Measurements from ENCODE around the gene CENPN.

The CENPN gene, protein sequence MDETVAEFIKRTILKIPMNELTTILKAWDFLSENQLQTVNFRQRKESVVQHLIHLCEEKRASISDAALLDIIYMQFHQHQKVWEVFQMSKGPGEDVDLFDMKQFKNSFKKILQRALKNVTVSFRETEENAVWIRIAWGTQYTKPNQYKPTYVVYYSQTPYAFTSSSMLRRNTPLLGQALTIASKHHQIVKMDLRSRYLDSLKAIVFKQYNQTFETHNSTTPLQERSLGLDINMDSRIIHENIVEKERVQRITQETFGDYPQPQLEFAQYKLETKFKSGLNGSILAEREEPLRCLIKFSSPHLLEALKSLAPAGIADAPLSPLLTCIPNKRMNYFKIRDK

DNA sequence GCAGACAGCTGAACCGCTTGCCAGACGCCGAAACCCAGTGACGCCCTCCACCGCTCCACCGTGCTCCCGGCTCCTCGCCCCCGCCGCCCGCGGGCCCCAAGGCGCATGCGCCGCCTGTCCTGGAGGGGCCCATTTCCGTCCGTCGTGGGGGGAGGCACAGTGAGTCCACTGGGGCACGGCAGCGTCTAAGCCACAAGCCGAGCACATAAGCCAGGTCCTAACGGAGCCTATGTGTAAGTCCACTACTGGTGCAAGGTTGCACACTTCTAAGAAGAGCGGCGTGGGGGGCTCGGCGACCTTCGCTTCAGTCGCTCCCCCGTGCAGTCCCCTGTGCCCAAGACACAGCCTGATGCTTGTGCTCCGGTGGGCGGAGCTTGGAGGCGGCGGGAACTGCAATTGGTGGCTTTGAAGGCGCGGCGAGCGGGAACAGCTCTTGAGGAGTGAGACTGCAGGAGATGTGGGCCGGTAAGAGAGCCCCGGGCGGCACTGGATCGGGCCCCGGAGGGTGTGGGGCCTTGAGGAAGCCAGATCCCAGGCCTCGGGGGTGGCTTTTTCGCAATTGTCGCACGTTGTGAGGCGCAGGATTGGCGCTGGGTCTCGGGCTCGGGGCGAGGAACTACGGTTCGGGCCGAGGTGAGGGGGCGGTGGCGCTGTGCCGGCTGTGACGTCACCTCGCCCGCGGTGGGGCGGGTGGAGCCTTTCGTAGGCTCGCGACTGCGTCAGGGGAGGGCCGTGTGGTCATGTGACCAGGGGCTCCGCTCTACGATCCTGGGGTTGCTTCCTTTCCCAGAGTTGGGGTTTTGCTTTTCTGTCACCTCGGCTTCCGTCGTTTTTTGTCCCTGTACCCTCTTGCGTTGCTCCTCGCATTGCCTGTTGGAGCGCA is at the start of gene CENPN, which contains the start of gene CMC2:
CENPN (plus strand) TSS at position 402 of the 883 bp plus-strand sequence. CDS start 4,726 bp downstream, outside the sequence.
CMC2 (minus strand) TSS at position 73 of the 883 bp plus-strand sequence. CDS start 9,491 bp downstream, outside the sequence.
- H3K4me1 Mint-ChIP-seq (ENCODE audit: low read depth): peaks cover 39% of the 10 kb centered on the region
- peaks cover 12% of the 10 kb centered on the region for H3K36me3 Mint-ChIP-seq (ENCODE audit: low read depth)
- no peaks in the 10 kb centered on the region for H3K9me3 Mint-ChIP-seq

GRCh38 chr16:80958284-80958683 is 48.7 kb upstream of the CENPN start:
- Mint-ChIP-seq H3K4me1 (ENCODE audit: low read depth) (no peaks in the 10 kb centered on the region), H3K27ac (no peak overlapping the region), H3K27me3 (ENCODE audit: low read depth) (no peaks in the 10 kb centered on the region), H3K36me3 (ENCODE audit: low read depth) (peaks cover 10% of the 10 kb centered on the region), H3K4me3 (no peak overlapping the region), H3K9me3 (peaks cover 58% of the 10 kb centered on the region)

More for the DNA sequence above, at the start of gene CENPN, which contains the start of gene CMC2:
- no peaks in the 10 kb centered on the region for H3K27me3 Mint-ChIP-seq (ENCODE audit: low read depth)
- H3K27ac Mint-ChIP-seq: peak within 1 kb of the TSS; percentile 97
- H3K4me3 Mint-ChIP-seq: peak within 1 kb of the TSS; percentile 98

DNA sequence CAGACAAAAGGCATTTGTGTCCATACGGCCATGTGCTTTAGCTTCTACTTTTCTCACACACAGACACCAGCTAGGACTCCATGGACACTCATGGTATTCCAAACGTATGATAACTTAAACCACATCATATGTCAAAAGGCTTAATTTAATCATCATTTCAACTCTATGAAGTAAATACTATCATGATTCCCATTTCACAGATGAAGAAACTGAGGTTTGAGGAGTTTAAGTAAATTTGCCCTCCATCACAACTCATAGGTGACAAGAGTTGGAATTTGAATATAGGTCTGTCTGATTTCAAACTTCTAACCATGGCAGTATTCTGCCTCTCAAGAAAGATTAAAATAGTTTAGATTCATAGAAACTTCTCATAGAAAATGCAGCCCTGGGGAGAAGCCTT is 44.1 kb upstream of the CENPN start:
- Mint-ChIP-seq H3K27ac (no peak overlapping the region), H3K4me1 (ENCODE audit: low read depth) (no peaks in the 10 kb centered on the region), H3K9me3 (peaks cover 29% of the 10 kb centered on the region), H3K4me3 (no peak overlapping the region), H3K27me3 (ENCODE audit: low read depth) (no peaks in the 10 kb centered on the region), H3K36me3 (ENCODE audit: low read depth) (peaks cover 5% of the 10 kb centered on the region)

- Mint-ChIP-seq H3K27me3 (ENCODE audit: low read depth) (no peaks in the 10 kb centered on the region), H3K36me3 (ENCODE audit: low read depth) (peaks cover 9% of the 10 kb centered on the region), H3K9me3 (peaks cover 15% of the 10 kb centered on the region), H3K27ac (no peak overlapping the region), H3K4me3 (no peak overlapping the region), H3K4me1 (ENCODE audit: low read depth) (peaks cover 3% of the 10 kb centered on the region)
Measured at GRCh38 chr16:80964351-80964750, 42.7 kb upstream of the CENPN start.

DNA sequence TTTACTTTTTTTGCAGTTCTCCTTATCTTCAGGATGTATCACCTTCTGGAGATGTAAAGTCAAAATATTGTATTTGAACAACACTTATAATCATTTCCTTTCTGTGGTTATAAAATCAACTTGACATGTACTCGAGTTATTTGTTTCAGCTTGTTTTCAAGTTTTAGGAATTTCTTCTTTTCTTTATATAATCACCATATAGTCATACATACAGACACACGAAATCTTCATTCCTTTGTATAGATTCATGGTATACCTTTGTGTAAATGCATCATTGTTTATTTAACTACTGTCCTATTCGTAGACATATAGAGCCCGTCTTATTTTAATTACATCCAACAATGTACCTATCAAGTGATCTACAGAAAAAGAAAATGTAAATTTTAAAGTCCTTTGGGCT is 40.4 kb upstream of the CENPN start:
- no peak overlapping the region for H3K4me3 Mint-ChIP-seq

GRCh38 chr16:80968386-80969113 is 38.5 kb upstream of the CENPN start:
- no peak overlapping the region for H3K4me3 Mint-ChIP-seq
- peaks cover 5% of the 10 kb centered on the region for H3K4me1 Mint-ChIP-seq (ENCODE audit: low read depth)
- no peak overlapping the region for H3K27ac Mint-ChIP-seq
- peaks cover 18% of the 10 kb centered on the region for H3K36me3 Mint-ChIP-seq (ENCODE audit: low read depth)
- no peaks in the 10 kb centered on the region for H3K27me3 Mint-ChIP-seq (ENCODE audit: low read depth)
- H3K9me3 Mint-ChIP-seq: no peaks in the 10 kb centered on the region

More for the DNA sequence above, 40.4 kb upstream of the CENPN start:
- H3K9me3 Mint-ChIP-seq: no peaks in the 10 kb centered on the region
- H3K27me3 Mint-ChIP-seq (ENCODE audit: low read depth): no peaks in the 10 kb centered on the region
- no peak overlapping the region for H3K27ac Mint-ChIP-seq
- peaks cover 3% of the 10 kb centered on the region for H3K4me1 Mint-ChIP-seq (ENCODE audit: low read depth)
- peaks cover 18% of the 10 kb centered on the region for H3K36me3 Mint-ChIP-seq (ENCODE audit: low read depth)

- H3K4me1 Mint-ChIP-seq (ENCODE audit: low read depth): peaks cover 7% of the 10 kb centered on the region
- no peaks in the 10 kb centered on the region for H3K27me3 Mint-ChIP-seq (ENCODE audit: low read depth)
- no peak overlapping the region for H3K4me3 Mint-ChIP-seq
- no peaks in the 10 kb centered on the region for H3K9me3 Mint-ChIP-seq
- peaks cover 22% of the 10 kb centered on the region for H3K36me3 Mint-ChIP-seq (ENCODE audit: low read depth)
- no peak overlapping the region for H3K27ac Mint-ChIP-seq
Measured at GRCh38 chr16:80969114-80969484, 37.9 kb upstream of the CENPN start.

DNA sequence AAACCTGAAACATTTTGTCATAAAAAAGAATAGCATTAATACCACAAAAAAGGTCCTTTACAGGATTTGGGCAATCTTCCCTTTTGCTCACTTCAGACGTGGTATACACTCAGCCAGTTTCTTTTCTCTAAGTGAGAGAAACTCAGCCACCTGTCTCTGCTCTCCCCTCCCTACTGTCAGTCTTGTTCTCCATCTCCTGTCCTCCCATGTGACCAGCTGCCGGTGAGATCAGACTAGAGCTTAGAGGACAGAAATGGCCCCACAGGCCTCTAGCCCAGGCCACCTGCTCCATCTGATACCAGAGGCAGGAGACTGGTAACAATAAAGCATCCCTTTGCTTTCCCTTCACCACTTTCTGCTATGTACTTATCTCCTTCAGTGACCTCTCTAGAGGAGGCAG is 35.2 kb upstream of the CENPN start:
- no peaks in the 10 kb centered on the region for H3K9me3 Mint-ChIP-seq
- H3K4me3 Mint-ChIP-seq: no peak overlapping the region
- H3K27ac Mint-ChIP-seq: no peak overlapping the region
- peaks cover 33% of the 10 kb centered on the region for H3K36me3 Mint-ChIP-seq (ENCODE audit: low read depth)
- H3K4me1 Mint-ChIP-seq (ENCODE audit: low read depth): peaks cover 11% of the 10 kb centered on the region
- H3K27me3 Mint-ChIP-seq (ENCODE audit: low read depth): no peaks in the 10 kb centered on the region

DNA sequence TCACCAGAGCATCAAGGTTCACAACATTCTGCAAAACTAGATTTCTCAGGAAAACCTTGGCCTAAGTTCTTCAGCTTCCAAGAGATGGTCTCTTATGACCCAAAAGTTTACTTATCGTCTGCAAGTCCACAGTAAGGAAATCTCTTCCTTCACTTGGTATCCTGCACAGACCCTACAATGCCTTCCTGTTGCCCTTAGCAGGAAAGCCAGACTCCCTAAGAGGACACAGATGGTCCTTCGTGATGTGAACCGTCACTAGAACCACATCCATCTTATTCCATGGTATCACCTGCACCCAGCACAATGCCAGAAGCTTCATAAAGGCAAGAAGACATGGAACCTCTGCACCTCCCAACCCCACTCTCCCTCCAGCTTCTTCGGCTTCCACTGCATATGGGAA is 34.4 kb upstream of the CENPN start:
- peaks cover 37% of the 10 kb centered on the region for H3K36me3 Mint-ChIP-seq (ENCODE audit: low read depth)
- H3K4me1 Mint-ChIP-seq (ENCODE audit: low read depth): peaks cover 11% of the 10 kb centered on the region
- no peaks in the 10 kb centered on the region for H3K9me3 Mint-ChIP-seq
- H3K27ac Mint-ChIP-seq: no peak overlapping the region
- H3K27me3 Mint-ChIP-seq (ENCODE audit: low read depth): no peaks in the 10 kb centered on the region
- no peak overlapping the region for H3K4me3 Mint-ChIP-seq

DNA sequence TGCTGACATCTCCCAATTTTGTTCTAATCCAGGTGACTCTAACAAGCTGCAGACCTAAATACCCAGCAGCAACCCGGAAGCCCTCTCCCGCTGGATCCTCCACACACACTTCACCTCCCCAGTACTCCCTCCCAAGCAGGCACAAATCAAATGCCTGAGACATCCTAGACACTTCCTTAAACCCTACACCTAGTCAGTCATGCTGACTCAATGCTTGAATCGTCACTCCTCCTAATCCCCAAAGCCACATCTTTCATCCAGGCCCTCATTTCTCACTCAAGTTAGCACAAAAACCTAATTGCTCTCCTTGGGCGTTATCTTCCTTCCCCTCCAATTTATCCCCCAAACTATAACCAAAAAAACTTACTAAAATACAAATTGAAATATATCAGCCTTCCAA is 33.0 kb upstream of the CENPN start:
- Mint-ChIP-seq H3K4me1 (ENCODE audit: low read depth) (peaks cover 8% of the 10 kb centered on the region), H3K9me3 (no peaks in the 10 kb centered on the region), H3K27ac (no peak overlapping the region), H3K27me3 (ENCODE audit: low read depth) (no peaks in the 10 kb centered on the region), H3K4me3 (no peak overlapping the region), H3K36me3 (ENCODE audit: low read depth) (peaks cover 37% of the 10 kb centered on the region)

DNA sequence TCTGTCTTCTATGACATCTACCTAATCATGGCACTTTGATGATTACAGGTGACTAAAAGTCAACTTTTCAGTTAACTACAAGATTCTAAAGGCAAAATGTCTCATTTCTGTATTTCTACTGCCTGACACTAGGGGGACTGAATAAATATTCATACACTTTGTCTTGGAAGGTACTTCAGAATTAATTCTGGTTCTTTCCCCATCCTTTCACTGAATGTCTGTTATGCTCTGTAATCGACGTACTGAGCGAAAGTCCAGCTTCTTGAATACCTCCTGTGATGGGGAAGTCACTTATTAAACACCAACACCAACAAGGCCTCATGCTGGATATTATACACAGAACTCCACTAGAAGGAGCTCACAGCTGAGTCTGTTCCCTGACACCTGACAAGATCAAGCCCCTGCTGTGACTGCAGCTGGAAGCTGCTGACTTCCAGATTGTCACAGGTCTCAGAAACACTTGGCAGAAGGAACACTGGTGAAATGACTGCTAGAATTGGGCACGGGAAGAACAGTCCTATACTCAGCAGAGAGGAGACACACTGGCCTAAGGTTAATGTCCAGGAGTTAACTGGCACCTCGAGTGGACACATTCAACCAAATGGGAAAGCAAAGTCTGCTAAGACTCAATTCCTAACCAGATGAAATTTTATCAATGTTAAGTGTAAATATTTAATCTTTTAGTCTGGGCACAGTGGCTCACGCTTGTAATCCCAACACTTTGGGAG is 32.2 kb upstream of the CENPN start:
- Mint-ChIP-seq H3K9me3 (no peaks in the 10 kb centered on the region), H3K36me3 (ENCODE audit: low read depth) (peaks cover 34% of the 10 kb centered on the region), H3K27ac (no peak overlapping the region), H3K27me3 (ENCODE audit: low read depth) (no peaks in the 10 kb centered on the region), H3K4me3 (no peak overlapping the region), H3K4me1 (ENCODE audit: low read depth) (peaks cover 8% of the 10 kb centered on the region)

- Mint-ChIP-seq H3K36me3 (ENCODE audit: low read depth) (peaks cover 31% of the 10 kb centered on the region), H3K27ac (no peak overlapping the region), H3K9me3 (no peaks in the 10 kb centered on the region), H3K4me3 (no peak overlapping the region), H3K4me1 (ENCODE audit: low read depth) (peaks cover 6% of the 10 kb centered on the region), H3K27me3 (ENCODE audit: low read depth) (no peaks in the 10 kb centered on the region)
Measured at GRCh38 chr16:80976946-80977345, 30.1 kb upstream of the CENPN start.

GRCh38 chr16:80981103-80981502 is 25.9 kb upstream of the CENPN start:
- Mint-ChIP-seq H3K4me3 (no peak overlapping the region), H3K4me1 (ENCODE audit: low read depth) (peaks cover 5% of the 10 kb centered on the region), H3K27ac (no peak overlapping the region), H3K9me3 (no peaks in the 10 kb centered on the region), H3K36me3 (ENCODE audit: low read depth) (peaks cover 17% of the 10 kb centered on the region), H3K27me3 (ENCODE audit: low read depth) (no peaks in the 10 kb centered on the region)

GRCh38 chr16:80982646-80983045 is 24.4 kb upstream of the CENPN start:
- H3K27ac Mint-ChIP-seq: no peak overlapping the region
- H3K4me1 Mint-ChIP-seq (ENCODE audit: low read depth): peaks cover 14% of the 10 kb centered on the region
- peaks cover 17% of the 10 kb centered on the region for H3K36me3 Mint-ChIP-seq (ENCODE audit: low read depth)
- H3K27me3 Mint-ChIP-seq (ENCODE audit: low read depth): no peaks in the 10 kb centered on the region
- H3K4me3 Mint-ChIP-seq: no peak overlapping the region
- no peaks in the 10 kb centered on the region for H3K9me3 Mint-ChIP-seq

Data from T-helper 1 cell treated with Interleukin-12 subunit alpha and Interleukin-12 subunit beta and Interleukin-4 antibody, amounts not matched to agents 30 μg/mL and 1 μg/mL, for 36 hours (primary cell).